ENCODE measurements around the gene DBI.

DNA sequence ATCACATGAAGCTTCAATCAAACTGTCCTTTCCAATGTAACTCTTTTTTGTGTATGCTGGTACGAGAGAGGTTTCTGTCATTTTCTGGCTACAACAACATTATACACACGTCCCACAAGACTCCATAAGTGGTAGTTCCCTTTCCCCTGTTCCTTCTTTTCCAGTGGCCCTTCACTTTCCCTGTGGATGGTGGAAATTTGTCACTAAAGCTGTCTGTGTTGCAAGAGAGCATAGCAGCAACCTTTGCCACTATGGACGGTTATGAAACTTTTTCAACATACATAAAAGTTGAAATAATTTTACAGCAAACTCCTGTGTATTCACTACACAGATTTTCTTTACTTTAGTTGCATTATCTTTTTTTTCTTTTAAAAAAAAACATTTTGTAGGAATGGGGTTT, 18.7 kb downstream of the DBI start:
- TF ChIP-seq, protein P1, sequence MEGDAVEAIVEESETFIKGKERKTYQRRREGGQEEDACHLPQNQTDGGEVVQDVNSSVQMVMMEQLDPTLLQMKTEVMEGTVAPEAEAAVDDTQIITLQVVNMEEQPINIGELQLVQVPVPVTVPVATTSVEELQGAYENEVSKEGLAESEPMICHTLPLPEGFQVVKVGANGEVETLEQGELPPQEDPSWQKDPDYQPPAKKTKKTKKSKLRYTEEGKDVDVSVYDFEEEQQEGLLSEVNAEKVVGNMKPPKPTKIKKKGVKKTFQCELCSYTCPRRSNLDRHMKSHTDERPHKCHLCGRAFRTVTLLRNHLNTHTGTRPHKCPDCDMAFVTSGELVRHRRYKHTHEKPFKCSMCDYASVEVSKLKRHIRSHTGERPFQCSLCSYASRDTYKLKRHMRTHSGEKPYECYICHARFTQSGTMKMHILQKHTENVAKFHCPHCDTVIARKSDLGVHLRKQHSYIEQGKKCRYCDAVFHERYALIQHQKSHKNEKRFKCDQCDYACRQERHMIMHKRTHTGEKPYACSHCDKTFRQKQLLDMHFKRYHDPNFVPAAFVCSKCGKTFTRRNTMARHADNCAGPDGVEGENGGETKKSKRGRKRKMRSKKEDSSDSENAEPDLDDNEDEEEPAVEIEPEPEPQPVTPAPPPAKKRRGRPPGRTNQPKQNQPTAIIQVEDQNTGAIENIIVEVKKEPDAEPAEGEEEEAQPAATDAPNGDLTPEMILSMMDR (conservative IDR thresholded peaks at IDR 0.05): no peak
- TF ChIP-seq ZFX (IDR thresholded peaks at IDR 0.05): no peak
